T-helper 9 cell (primary cell): ENCODE measurements around the gene DNM1L.

Experiments used
- DNase-seq: peaks from one replicate; pipeline ENCODE4 v3.0.0-alpha.2; 2020
- total RNA-seq, 2 donors: gene quantifications; one replicate each; lab custom pipeline; 2026; lab: John Stamatoyannopoulos, UW

Gene DNM1L
- 93.2 to 104 reads per million in 2 donors for total RNA-seq

GRCh38 chr12:32679091-32679919 lies at the start of gene DNM1L:
DNM1L (plus strand) TSS chr12:32679301; CDS start chr12:32679364, 63 bp downstream.
- peak; percentile 89 for DNase-seq

GRCh38 chr12:32641287-32641901 lies 37.7 kb upstream of the DNM1L start:
- no peak for DNase-seq

DNA sequence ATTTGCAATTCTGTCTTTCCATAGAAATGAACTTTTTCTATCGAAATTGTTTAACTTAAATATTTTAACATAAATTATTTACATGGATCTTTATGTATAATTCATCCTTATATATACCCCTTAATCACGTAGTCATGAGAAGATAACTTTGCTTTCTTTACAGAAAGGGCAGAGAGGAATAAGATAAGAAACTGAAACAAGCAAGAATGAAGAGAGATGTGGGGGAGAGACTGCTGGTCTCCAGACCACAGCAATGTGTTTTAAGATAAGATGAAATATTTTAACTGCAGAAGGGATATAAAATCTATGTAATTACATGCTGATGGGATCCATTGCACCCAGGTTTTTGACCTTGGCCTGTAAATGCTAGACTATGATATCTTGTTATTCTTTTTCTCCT lies 34.7 kb upstream of the DNM1L start:
- no peak for DNase-seq

DNA sequence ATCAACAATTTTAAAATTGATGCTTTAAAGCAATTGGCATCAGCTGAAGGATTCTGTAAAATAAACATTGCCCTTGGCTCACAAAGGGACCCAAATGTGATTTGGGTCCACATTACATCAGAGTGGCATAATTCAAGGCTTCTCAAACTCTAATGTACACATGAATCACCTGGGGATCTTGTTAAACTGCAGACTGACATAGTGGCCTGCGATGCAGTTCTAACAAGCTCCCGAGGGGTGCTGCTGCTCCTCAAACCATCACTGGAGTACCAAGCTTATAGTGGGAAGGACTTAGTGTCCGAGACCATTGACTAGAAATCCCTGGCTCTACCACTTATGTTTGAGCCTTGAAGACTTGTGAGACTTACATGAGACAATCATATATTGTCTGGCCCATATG lies 31.8 kb upstream of the DNM1L start:
- DNase-seq, result no peak

- DNase-seq, result no peak
These were observed 28.6 kb upstream of the DNM1L start for GRCh38 chr12:32650508-32650907.

- no peak for DNase-seq
These were observed 27.7 kb upstream of the DNM1L start for GRCh38 chr12:32651151-32651955.

GRCh38 chr12:32651956-32652210 lies 27.2 kb upstream of the DNM1L start:
- no peak for DNase-seq

DNA sequence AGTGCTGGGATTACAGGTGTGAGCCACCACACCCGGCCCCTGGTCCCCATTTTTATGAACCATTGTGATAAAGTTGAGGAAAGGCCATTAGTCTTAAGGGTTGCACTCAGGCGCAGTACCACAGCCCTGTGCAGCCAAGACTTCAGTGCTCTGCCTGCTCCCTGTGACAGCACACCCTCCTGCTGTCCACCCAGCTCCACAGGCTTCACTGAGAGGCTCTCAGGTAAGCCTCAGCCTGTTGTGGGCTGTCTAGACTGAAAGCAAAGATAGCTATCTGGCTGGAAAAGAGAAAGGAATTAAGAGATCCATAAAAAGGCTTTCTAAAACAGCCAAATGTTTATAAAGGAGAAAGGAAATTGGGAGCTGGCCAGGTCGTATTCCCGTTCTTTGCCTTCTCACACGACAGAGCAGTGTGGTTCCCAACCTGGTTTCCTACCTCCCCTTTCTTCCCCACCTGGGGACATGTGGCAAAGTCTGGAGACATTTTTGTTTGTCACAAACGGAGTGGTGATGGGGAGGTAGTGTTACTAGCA lies 19.1 kb upstream of the DNM1L start:
- DNase-seq, result no peak

- DNase-seq, result no peak
These were observed 17.4 kb upstream of the DNM1L start for GRCh38 chr12:32661706-32662105.

DNA sequence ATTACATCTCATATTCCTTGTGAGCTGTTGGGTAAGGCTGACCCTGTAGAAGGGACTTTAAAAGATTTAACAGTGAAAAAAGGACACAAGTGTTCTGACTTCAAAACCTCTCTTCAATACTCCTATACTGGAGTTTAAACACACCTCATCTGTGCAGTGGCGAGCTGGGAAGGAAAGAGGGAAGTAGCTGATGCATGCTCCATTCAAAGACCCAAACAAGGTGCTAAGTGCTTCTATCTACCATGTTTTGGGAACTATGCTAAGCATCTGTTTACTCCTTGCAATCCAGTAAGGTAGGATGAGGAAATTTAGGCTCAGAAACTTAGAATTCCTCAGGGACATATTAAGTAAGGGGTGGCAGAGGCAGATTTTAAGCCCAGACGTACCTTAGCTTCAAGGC lies 16.4 kb upstream of the DNM1L start:
- DNase-seq, result no peak

DNA sequence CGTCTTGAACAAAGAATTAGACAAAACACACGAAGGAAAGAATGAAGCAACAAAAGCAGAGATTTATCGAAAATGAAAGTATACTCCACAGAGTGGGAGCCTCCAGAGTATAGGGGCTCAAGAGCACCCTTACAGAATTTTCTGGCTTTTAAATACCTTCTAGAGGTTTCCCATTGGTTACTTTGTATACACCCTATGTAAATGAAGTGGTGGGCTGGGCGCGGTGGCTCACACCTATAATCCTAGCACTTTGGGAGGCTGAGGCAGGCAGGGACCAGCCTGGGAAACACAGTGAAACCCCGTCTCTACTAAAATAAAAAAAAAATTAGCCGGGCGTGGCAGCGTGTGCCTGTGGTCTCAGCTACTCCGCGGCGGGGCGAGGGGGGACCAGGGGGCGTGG lies 13.1 kb upstream of the DNM1L start:
- no peak for DNase-seq

- no peak for DNase-seq
These were observed 9.5 kb upstream of the DNM1L start for GRCh38 chr12:32669584-32669983.

GRCh38 chr12:32671930-32672780 lies 6.9 kb upstream of the DNM1L start:
- DNase-seq, result no peak

GRCh38 chr12:32679920-32680237 lies 778 bp downstream of the DNM1L start:
- DNase-seq, result no peak

- no peak for DNase-seq
These were observed 1.7 kb downstream of the DNM1L start for GRCh38 chr12:32680787-32681186.

- DNase-seq, result no peak
These were observed 2.2 kb downstream of the DNM1L start for GRCh38 chr12:32681272-32681671.

- DNase-seq, result no peak
These were observed 7.2 kb downstream of the DNM1L start for GRCh38 chr12:32686340-32686739.

- DNase-seq, result no peak
These were observed 9.7 kb downstream of the DNM1L start for GRCh38 chr12:32688786-32689185.

- DNase-seq, result no peak
These were observed 11.8 kb downstream of the DNM1L start for GRCh38 chr12:32690927-32691326.

DNA sequence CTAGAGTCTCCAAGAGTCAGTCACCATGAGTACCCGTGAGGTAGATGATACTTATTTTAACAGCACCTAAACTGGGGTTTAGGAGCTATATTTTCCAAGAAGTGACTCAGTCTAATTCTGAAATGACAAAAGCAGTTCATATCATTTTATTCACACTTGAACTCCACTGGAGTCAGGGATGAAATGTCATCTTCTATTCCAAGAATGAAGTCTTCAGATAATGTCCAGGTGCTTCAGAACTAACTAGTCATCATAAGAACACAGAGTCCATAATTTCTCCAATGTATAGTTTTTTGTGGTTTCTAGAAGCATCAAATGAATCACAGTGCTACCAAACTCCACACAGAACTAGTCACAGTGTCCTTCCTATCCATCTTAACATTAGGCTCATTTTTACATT lies 13.3 kb downstream of the DNM1L start:
- no peak for DNase-seq

DNA sequence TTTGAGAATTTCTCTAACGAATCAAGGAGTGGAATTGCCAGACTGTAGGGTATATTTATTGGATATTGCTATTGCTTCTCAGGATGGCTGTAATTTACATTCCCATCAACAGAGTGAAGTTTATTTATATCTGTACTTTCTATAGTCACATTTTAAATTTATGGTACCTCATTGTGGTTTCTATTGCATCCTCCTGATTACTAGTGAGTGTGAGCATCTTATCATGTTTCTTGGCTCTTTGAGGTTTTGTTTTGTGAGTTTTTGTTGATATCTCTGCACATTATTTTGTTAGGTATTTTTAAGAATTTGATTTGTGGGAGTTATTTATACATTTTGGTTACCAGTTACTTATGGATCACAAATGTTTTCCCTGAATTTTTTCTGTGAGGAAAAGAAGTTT lies 13.9 kb downstream of the DNM1L start:
- no peak for DNase-seq

GRCh38 chr12:32695787-32696186 lies 16.7 kb downstream of the DNM1L start:
- no peak for DNase-seq

DNA sequence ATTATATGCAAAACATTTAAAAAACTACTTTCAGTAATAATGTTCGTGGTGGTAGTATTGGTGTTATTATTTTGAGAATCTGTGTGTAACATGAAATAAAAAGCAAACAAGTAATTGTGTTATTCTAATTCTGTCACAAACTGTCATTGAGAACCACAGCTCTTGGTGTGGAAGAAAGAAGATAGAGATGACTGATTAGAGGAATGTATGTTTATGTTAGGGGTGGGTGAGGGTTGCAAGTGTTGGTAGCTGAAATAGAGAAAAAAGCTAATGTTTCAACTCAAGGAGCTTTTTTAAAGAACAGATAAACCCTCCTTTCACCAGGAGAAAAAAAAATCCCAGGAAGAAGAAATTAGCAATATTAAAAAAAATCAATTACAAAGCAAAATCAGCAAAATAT lies 18.3 kb downstream of the DNM1L start:
- DNase-seq, result no peak
